Fibroblast of mammary gland (primary cell): ENCODE results near the gene XYLT1.

Experiments used
- DNase-seq: peaks from one replicate; pipeline ENCODE4 v3.0.0-alpha.2; 2010; ENCODE audit warnings: low read depth
- H3K4me3 ChIP-seq: 2 replicates; pipeline ENCODE4 v1.5.1; 2011; ENCODE audit warnings: low read depth, mild to moderate bottlenecking, low read length, moderate library complexity; ENCODE audit not compliant: control insufficient read depth
- CTCF ChIP-seq: conservative IDR thresholded peaks from 2 replicates; pipeline ENCODE4 v1.5.1; 2011; ENCODE audit warnings: low read depth, low read length, inconsistent platforms; ENCODE audit not compliant: control insufficient read depth, insufficient read depth

XYLT1 gene

GRCh38 chr16:17056666-17057065 lies 414.1 kb downstream of the XYLT1 start:
- TF ChIP-seq CTCF, result no peak
- no peak for DNase-seq
- no peak overlapping the region for H3K4me3 ChIP-seq

- DNase-seq, result no peak
- no peak overlapping the region for H3K4me3 ChIP-seq
- TF ChIP-seq CTCF, result no peak
Observed at GRCh38 chr16:17053536-17054160, 417.1 kb downstream of the XYLT1 start.
